ENCODE results near the gene ZNF385C. TPM values are rescaled to one million over a fixed set of nuclear protein-coding genes. Genes with fewer than 3 reads are reported as not detected.

Gene ZNF385C
- total and polyA plus RNA-seq, 7 experiments from 2014 or later: 0.15 to 0.45 (median 0.23) TPM; not detected in 3

DNA sequence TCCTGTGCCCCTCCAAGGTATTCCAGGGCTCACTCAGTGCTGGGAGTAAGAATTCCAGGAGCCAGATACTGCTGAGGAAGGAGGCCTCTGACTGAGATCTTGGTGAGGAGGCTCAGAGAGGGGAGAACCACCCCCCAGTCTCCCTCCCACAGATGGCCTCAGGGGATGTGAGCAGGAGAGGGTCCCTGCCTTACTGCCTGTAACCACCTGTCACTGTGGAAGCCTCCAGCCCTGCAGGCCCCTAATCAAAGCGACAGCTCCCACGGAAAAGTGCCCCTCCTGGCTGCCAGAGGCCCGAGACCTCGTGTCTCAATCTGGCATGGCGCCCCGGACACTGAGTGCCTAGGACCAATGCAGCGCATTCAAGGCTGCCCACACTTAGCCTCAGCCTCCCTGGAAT, 40.2 kb downstream of the ZNF385C start:
- Histone ChIP-seq H3K4me3 (ENCODE audit: low read length) (no peak overlapping the region), H3K4me1 (ENCODE audit: control insufficient read depth in 2 of 2, insufficient read depth in 2 of 2, low read length in 2 of 2) (no peaks in the 10 kb centered on the region), H3K9me3 (ENCODE audit: control insufficient read depth in 2 of 3, low read length in 3 of 3) (no peaks in the 10 kb centered on the region), H3K27ac (ENCODE audit: low read depth, low read length) (no peak overlapping the region), H3K36me3 (ENCODE audit: control insufficient read depth in 2 of 3, insufficient read depth in 3 of 3, low read length in 3 of 3) (no peaks in the 10 kb centered on the region), H3K27me3 (ENCODE audit: control insufficient read depth in 2 of 2, insufficient read depth in 2 of 2, low read length in 2 of 2) (no peaks in the 10 kb centered on the region)
- no peak overlapping the region for H3K27ac Mint-ChIP-seq
- no peak overlapping the region for H3K4me3 Mint-ChIP-seq
- CTCF ChIA-PET: no interaction called here
- ATAC-seq: no peak
- H3K9me3 Mint-ChIP-seq: no peaks in the 10 kb centered on the region
- H3K27me3 Mint-ChIP-seq: peaks cover 6 to 33% (median 13%) of the 10 kb centered on the region in 5 donors
- peaks cover 0 to 4% (median 3%) of the 10 kb centered on the region in 7 donors for H3K4me1 Mint-ChIP-seq
- no peaks in the 10 kb centered on the region for H3K36me3 Mint-ChIP-seq
- intact Hi-C loops (cut with micrococcal nuclease): no loop called here
- DNase-seq: no peak
- POLR2A ChIA-PET: no interaction called here

DNA sequence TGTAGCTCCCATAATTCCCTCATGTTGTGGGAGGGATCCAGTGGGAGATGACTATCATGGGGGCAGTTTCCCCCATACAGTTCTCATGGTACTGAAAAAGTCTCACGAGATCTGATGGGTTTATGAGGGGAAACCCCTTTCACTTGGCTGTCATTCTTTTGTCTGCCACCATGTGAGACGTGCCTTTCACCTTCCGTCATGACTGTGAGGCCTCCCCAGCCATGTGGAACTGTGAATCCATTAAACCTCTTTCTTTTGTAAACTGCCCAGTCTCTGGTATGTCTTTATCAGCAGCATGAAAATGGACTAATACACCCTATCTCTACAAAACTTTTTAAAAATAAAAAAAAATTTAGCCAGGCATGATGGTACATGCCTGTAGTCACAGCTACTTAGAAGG, 41.6 kb downstream of the ZNF385C start:
- no peak for ATAC-seq
- no peaks in the 10 kb centered on the region for H3K4me1 ChIP-seq (ENCODE audit: control insufficient read depth in 2 of 2, insufficient read depth in 2 of 2, low read length in 2 of 2)
- H3K27ac ChIP-seq (ENCODE audit: low read depth, low read length): no peak overlapping the region
- POLR2A ChIA-PET: no interaction called here
- Mint-ChIP-seq H3K36me3 (no peaks in the 10 kb centered on the region), H3K9me3 (no peaks in the 10 kb centered on the region), H3K4me3 (no peak overlapping the region), H3K27me3 (peaks cover 18 to 42% (median 24%) of the 10 kb centered on the region in 5 donors), H3K27ac (peak overlapping the region in 1 of 9 donors; percentile 59), H3K4me1 (peaks cover 0 to 4% (median 0%) of the 10 kb centered on the region in 7 donors)
- no peak for DNase-seq
- H3K27me3 ChIP-seq (ENCODE audit: control insufficient read depth in 2 of 2, insufficient read depth in 2 of 2, low read length in 2 of 2): no peaks in the 10 kb centered on the region
- H3K4me3 ChIP-seq (ENCODE audit: low read length): no peak overlapping the region
- intact Hi-C loops (cut with micrococcal nuclease): no loop called here
- no peaks in the 10 kb centered on the region for H3K36me3 ChIP-seq (ENCODE audit: control insufficient read depth in 2 of 3, insufficient read depth in 3 of 3, low read length in 3 of 3)
- no peaks in the 10 kb centered on the region for H3K9me3 ChIP-seq (ENCODE audit: control insufficient read depth in 2 of 3, low read length in 3 of 3)
- CTCF ChIA-PET: interaction anchor here (0.7 kb wide), 1 partner anchor 9 kb away, joined by 5 read pairs; no protein-coding TSS in a partner anchor

DNA sequence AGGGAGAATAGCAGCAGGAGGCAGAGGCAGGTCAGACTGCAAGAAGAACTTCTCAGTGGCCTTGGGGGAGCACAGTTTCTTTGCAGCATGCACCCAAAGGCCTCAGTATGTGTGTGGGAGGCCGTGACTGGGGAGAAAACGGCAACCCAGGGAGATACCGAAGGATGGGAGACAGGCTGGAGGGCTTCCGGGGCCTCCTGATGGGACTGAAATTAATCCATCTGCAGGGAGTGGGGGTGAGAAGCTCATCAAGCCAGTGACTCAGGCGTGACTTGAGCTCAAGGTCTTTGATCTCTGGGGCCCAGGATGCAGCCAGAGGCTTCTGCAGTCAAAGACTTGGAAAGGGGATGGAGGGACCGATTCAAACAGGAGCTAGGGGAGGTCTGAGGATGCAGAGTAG, 42.8 kb downstream of the ZNF385C start:
- no peaks in the 10 kb centered on the region for H3K9me3 ChIP-seq (ENCODE audit: control insufficient read depth in 2 of 3, low read length in 3 of 3)
- H3K4me1 Mint-ChIP-seq: peaks cover 6 to 10% (median 7%) of the 10 kb centered on the region in 7 donors
- no peak overlapping the region for H3K27ac Mint-ChIP-seq
- ATAC-seq (no peak), DNase-seq (no peak)
- H3K4me3 ChIP-seq (ENCODE audit: low read length): no peak overlapping the region
- no peaks in the 10 kb centered on the region for H3K27me3 ChIP-seq (ENCODE audit: control insufficient read depth in 2 of 2, insufficient read depth in 2 of 2, low read length in 2 of 2)
- H3K27ac ChIP-seq (ENCODE audit: low read depth, low read length): no peak overlapping the region
- ChIA-PET CTCF (interaction anchor here (1.1 to 1.2 kb wide), 2 partner anchors 10 to 60 kb away, joined by 3 to 4 read pairs; no protein-coding TSS in a partner anchor), POLR2A (no interaction called here)
- H3K36me3 ChIP-seq (ENCODE audit: control insufficient read depth in 2 of 3, insufficient read depth in 3 of 3, low read length in 3 of 3): no peaks in the 10 kb centered on the region
- intact Hi-C loops (cut with micrococcal nuclease): no loop called here
- no peaks in the 10 kb centered on the region for H3K36me3 Mint-ChIP-seq
- H3K27me3 Mint-ChIP-seq: peaks cover 23 to 48% (median 25%) of the 10 kb centered on the region in 5 donors
- H3K4me1 ChIP-seq (ENCODE audit: control insufficient read depth in 2 of 2, insufficient read depth in 2 of 2, low read length in 2 of 2): no peaks in the 10 kb centered on the region
- no peak overlapping the region for H3K4me3 Mint-ChIP-seq
- H3K9me3 Mint-ChIP-seq: no peaks in the 10 kb centered on the region

DNA sequence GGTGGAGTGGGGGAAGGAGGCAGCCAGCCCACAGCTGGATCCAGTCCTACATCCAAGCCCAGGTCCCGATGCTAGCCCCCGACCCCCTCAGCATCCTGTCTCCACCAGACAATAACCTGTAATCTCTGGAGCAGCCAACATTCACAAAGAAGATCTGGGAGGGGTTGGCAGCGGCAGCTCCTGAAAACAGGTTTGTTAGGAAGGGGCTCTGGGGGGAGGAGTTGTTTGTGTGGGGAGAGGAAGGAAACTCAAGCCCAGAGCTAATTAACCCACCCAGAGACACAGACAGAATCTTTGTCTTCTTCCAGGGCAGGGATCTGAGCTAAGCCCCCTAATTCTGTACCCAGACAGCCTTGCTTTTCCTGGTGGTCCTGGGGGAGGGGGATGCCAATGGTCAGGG, 43.2 kb downstream of the ZNF385C start:
- Mint-ChIP-seq H3K36me3 (no peaks in the 10 kb centered on the region), H3K9me3 (no peaks in the 10 kb centered on the region), H3K27ac (no peak overlapping the region), H3K4me3 (no peak overlapping the region), H3K27me3 (peaks cover 23 to 45% (median 25%) of the 10 kb centered on the region in 5 donors), H3K4me1 (peaks cover 6 to 8% (median 7%) of the 10 kb centered on the region in 7 donors)
- intact Hi-C loops (cut with micrococcal nuclease): no loop called here
- Histone ChIP-seq H3K27ac (ENCODE audit: low read depth, low read length) (no peak overlapping the region), H3K36me3 (ENCODE audit: control insufficient read depth in 2 of 3, insufficient read depth in 3 of 3, low read length in 3 of 3) (no peaks in the 10 kb centered on the region), H3K9me3 (ENCODE audit: control insufficient read depth in 2 of 3, low read length in 3 of 3) (no peaks in the 10 kb centered on the region), H3K4me3 (ENCODE audit: low read length) (no peak overlapping the region), H3K27me3 (ENCODE audit: control insufficient read depth in 2 of 2, insufficient read depth in 2 of 2, low read length in 2 of 2) (no peaks in the 10 kb centered on the region), H3K4me1 (ENCODE audit: control insufficient read depth in 2 of 2, insufficient read depth in 2 of 2, low read length in 2 of 2) (peaks cover 0 to 1% of the 10 kb centered on the region in 2 donors)
- DNase-seq (no peak), ATAC-seq (no peak)
- POLR2A ChIA-PET: no interaction called here
- CTCF ChIA-PET: interaction anchor here (1.1 to 1.2 kb wide), 2 partner anchors 11 to 61 kb away, joined by 3 to 4 read pairs; no protein-coding TSS in a partner anchor

DNA sequence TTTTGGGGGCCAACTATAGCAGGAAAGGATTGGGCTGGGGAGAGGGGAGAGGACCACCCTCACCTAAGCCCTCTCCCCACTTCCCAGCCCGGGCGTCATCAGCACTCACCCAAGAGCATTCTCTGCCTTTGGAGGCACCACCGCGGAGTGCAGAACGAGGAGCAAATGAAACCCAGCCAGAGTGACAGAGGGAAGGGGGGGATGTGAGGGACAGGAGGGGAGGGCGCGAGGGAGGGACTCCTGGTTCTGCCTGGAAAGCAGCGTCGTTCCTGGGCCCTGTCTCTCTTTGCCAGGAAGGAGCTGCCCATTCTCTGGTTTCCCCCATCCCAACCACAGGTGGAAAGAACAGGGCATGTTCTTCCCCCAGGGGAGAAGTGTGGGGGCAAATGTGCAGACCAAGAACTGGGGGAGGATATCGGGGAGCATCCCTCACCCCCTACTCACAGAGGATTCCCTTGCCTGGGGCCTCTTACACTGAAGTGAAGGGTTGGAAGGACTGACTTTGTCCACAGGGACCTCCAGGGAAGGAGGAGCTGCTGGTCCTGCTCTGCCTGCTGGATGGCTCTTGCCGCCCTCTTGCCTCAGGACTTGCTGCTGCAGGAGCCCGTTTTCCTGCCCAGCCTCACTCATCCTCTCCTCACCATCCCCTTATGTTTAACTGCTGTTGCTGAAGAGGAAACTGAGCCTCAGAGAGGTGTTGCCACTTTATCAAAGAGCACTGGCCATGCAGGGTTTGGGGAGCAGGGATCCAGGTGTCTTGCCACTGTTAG, 44.4 kb downstream of the ZNF385C start:
- no peaks in the 10 kb centered on the region for H3K36me3 Mint-ChIP-seq

DNA sequence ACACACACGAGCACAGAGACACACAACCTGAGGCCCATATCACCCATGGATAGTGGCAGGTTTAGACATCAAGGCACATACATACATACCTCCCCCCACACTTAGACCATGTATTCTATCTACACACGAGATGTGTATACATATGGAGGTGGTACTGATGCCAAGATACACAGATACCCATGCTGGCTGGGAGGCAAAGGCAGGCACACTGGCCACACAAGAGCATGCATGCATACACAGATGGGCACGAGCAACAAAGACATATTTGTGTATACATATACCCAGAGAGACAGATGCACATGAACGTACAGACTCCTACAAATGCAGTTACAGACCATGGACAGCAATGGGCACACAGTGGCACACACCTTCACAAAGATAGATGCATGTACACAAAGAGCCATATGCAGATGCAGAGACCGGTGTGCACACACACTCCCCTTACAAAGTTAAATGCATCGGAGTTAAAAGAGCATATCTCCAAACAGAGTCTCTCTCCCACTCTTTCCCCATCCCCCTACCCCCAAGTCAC, 45.9 kb downstream of the ZNF385C start:
- no peaks in the 10 kb centered on the region for H3K27me3 ChIP-seq (ENCODE audit: control insufficient read depth in 2 of 2, insufficient read depth in 2 of 2, low read length in 2 of 2)
- H3K36me3 Mint-ChIP-seq: no peaks in the 10 kb centered on the region
- H3K9me3 ChIP-seq (ENCODE audit: control insufficient read depth in 2 of 3, low read length in 3 of 3): no peaks in the 10 kb centered on the region
- no peak overlapping the region for H3K27ac ChIP-seq (ENCODE audit: low read depth, low read length)
- no peaks in the 10 kb centered on the region for H3K9me3 Mint-ChIP-seq
- peaks cover 0 to 4% of the 10 kb centered on the region in 2 donors for H3K4me1 ChIP-seq (ENCODE audit: control insufficient read depth in 2 of 2, insufficient read depth in 2 of 2, low read length in 2 of 2)
- DNase-seq (no peak), ATAC-seq (no peak)
- H3K27me3 Mint-ChIP-seq: peaks cover 23 to 62% (median 25%) of the 10 kb centered on the region in 5 donors
- POLR2A ChIA-PET: interaction anchor here (0.5 kb wide), 1 partner anchor 50 kb away, joined by 3 read pairs; no protein-coding TSS in a partner anchor
- peak overlapping the region in 1 of 10 donors; percentile 15 for H3K4me3 Mint-ChIP-seq
- no peak overlapping the region for H3K27ac Mint-ChIP-seq
- CTCF ChIA-PET: no interaction called here
- H3K4me3 ChIP-seq (ENCODE audit: low read length): no peak overlapping the region
- intact Hi-C loops (cut with micrococcal nuclease): no loop called here
- H3K4me1 Mint-ChIP-seq: peaks cover 6 to 13% (median 7%) of the 10 kb centered on the region in 7 donors
- no peaks in the 10 kb centered on the region for H3K36me3 ChIP-seq (ENCODE audit: control insufficient read depth in 2 of 3, insufficient read depth in 3 of 3, low read length in 3 of 3)

More for the DNA sequence above, 44.4 kb downstream of the ZNF385C start:
- no peaks in the 10 kb centered on the region for H3K27me3 ChIP-seq (ENCODE audit: control insufficient read depth in 2 of 2, insufficient read depth in 2 of 2, low read length in 2 of 2)
- no peaks in the 10 kb centered on the region for H3K36me3 ChIP-seq (ENCODE audit: control insufficient read depth in 2 of 3, insufficient read depth in 3 of 3, low read length in 3 of 3)
- H3K4me1 ChIP-seq (ENCODE audit: control insufficient read depth in 2 of 2, insufficient read depth in 2 of 2, low read length in 2 of 2): peaks cover 0 to 4% of the 10 kb centered on the region in 2 donors
- no peak for ATAC-seq
- intact Hi-C loops (cut with micrococcal nuclease): no loop called here
- H3K4me3 ChIP-seq (ENCODE audit: low read length): no peak overlapping the region
- no peak for DNase-seq
- POLR2A ChIA-PET: no interaction called here
- Mint-ChIP-seq H3K9me3 (no peaks in the 10 kb centered on the region), H3K27ac (no peak overlapping the region), H3K27me3 (peaks cover 23 to 54% (median 25%) of the 10 kb centered on the region in 5 donors), H3K4me3 (no peak overlapping the region), H3K4me1 (peaks cover 6 to 13% (median 7%) of the 10 kb centered on the region in 7 donors)
- H3K27ac ChIP-seq (ENCODE audit: low read depth, low read length): no peak overlapping the region
- CTCF ChIA-PET: no interaction called here
- H3K9me3 ChIP-seq (ENCODE audit: control insufficient read depth in 2 of 3, low read length in 3 of 3): no peaks in the 10 kb centered on the region

All from naive thymus-derived CD4-positive, alpha-beta T cell (primary cell).